GM21723 (cell line): ENCODE results near the gene CHADL.

Source experiments
- ATAC-seq: cut with Tn5 transposase; IDR thresholded peaks from one replicate; pipeline ENCODE4 v1.9.1; 2021; ENCODE audit warnings: mild to moderate bottlenecking, moderate library complexity; ENCODE audit not compliant: unreplicated experiment

The CHADL gene

DNA sequence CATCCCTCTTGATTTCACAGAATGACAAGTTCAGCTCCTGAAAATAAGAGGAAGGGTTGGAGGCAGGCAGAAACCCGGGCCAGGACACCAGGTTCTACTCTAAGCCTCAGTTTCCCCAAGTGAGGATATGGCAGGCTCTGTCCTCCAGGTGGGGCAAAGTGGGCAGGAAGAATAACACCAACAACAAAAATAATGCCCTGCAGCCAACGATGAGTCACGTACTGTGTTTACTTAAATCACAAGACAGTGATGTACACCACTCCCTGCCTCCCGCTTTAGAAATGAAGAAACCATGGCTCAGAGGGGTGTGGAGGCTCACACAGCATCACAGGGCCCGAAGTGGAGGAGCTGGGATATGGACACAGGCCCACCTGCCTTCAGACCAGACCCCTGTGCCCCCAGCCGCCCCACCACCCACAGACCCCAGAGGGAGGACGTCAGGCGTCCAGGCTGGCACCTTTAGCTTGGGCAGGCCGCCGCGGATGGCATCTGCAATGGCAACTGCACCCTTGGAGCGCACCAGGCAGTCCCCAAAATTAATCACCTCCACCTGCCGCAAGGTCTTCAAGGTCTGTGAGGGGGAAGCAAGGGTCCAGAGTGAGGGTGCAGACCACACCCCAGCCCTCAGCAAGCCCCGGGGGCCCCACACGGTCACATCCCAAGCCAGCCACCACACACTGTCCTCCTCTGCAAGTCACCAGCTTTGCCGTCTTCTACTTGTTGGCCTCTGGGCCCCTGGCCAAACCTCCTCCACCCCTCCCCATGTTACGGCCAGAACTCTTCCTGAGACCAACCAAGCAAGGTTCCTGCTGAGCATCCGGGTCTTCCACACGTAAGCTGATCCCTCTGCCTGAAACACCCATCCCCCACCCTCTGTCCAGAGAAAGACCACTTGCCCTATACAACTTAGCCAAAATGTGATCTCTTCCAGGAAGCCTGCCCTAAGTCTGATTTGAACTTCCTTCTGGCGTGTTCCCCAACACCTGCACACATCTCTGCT lies 15.8 kb upstream of the CHADL start:
- ATAC-seq, result no peak

DNA sequence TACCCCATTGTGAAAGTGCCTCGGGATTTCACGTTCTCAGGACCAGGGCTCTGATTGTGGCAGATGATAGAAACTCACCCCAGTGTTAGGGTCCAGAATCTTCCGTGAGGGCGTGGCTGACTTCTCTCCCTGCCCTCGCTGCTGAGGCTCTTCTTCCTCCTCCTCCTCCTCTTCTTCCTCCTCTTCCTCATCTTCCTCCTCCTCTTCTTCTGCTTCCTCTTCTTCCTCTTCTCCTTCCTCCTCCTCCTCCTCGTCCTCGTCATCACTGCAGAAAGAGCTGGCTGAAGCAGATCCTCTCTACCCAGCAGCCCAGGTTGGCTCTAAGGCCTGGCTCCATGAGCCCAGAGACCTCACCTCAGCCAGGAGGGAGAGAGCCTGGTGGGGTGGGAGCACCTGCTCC lies 13.5 kb upstream of the CHADL start:
- ATAC-seq, result no peak

DNA sequence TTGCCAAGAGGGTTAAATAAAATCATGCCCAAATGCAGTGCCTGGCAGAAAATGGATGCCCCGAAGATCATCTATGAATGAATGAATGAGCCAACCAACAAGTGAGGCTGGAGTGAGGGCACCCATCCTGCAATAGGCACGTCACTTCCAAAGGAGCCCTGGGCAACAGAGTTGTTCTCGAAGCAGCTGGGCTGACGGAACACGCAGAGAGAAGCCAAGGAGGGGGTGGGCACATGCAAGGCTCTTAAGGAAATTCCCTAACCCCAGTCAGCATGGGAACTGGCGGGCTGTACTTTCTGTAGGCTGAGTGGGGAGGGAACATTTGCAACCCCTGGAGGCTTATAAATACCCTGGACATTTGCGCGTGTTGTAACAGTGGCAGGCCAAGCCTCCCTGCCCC lies 11.6 kb upstream of the CHADL start:
- no peak for ATAC-seq

DNA sequence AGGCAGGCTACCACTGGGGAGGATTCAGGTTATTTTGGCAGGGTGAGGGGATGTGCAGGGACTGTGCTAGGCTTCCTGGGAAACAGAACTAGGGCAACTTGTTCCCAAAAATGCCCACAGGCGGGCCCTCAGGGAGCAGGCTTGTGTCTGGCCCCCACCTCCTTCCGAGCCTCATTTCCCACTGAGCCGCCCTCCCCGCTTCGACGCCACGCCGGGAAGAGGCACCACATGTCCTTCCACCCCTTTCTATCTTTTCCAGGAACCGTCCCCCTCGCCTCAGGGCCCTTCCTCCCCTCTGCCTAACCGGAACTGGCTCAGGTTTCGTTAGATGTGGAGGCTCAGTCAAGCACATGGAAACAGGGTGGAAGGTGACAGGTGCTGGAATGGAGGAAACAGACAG lies 9.4 kb upstream of the CHADL start:
- no peak for ATAC-seq

DNA sequence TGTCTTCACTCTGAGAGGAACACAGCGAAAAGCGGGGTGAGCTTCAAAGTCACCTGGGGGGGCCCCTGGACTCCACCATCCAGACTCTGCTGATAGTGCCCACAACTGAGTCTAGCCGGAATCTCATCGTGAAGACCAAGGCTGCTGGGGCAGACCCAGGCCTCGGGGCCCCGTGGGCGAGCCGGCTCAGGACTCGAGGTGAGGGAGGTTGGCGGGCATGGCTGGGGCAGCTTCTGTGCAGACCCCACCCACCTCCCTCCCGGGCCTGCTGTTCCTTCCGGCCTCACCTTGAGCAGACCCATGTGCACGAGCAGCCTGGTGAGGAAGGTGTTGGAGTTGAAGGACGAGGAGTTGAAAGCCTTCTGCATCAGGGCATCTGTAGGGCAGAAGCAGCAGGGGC lies 8.7 kb upstream of the CHADL start:
- no peak for ATAC-seq

DNA sequence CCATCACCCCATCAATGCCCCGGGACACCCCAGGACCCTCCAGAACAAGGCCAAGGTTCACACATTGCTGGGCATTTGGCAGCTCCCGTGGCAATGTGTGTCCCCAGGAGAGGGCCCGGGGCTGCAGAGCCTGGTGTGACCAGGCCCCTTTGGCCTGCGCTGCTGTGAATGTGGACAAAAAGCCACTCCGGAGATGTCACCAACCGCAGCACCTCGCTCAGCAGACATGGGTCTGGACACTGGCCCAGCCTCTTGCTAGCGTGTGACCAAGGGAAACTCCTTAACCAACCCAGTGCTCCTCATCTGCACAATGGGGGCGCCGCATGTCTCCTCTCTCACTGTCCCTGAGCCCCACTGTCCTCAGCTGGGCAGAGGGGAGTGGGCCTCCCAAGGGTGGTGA lies 8.0 kb upstream of the CHADL start:
- no peak for ATAC-seq

DNA sequence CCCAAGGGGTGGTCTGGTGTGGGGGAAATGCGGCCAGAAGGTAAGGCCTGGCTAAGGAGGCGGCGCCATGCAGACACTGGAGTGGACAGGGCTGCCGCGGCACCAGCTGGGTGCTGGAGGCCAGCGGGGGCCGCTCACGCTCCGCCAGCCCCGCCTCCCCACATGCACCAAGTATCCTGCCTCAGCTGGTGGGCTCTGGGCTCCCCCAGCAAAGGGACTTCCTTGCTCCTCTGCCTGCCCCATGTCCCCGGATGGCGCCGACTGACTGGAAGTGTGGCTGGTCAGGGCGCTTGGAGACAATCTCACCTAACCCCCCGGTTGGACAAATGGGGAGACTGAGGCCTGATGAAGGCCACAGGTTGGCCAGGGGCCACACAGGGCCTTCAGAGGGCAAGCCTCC lies 7.6 kb upstream of the CHADL start:
- no peak for ATAC-seq

DNA sequence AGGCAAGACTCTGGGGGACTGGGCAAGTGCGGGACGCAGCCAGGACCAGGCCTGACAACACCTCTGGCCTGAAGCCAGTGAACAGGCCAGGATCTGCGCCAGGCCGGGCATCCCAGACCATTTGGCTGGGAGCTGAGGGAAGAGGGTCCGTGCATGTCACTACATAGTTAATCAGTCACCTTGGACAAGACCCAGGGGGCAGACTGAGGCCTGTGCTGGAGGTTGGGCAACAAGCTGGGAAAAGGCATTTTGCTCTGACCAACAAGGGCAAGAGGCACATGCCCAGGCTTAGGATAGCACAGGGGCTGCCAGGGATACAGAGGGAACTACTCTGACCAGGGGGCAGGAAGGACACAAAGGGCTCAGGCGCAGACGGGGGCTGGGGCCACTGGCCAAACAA lies 7.0 kb upstream of the CHADL start:
- ATAC-seq, result no peak

DNA sequence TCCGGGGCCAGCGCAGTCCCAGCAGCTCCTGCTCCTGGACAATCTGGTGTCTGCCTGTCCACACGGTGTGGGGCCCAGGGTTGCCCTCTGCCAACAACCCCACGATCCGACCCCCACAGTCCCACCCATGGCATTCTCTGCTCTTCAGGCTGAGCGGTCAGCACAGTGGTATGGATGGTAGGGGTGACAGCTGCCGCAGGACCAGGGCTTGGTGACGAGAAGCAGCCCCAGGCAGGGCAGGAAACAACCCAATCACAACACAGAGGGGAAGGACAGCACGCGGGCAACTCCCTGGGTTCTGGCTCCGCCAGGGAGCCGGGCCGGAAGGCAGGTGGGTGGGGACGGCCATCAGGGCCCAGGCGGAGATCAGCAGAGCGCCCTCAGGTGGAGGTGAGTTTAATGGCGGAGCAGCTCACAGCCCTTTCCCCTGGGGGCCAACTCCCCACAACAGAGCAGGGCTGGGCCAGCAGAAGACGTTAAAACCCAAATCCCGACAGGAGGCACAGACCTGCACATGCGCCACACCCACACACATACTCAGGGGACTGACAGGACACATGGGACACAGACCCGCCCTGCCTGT lies 5.3 kb upstream of the CHADL start:
- ATAC-seq, result no peak

DNA sequence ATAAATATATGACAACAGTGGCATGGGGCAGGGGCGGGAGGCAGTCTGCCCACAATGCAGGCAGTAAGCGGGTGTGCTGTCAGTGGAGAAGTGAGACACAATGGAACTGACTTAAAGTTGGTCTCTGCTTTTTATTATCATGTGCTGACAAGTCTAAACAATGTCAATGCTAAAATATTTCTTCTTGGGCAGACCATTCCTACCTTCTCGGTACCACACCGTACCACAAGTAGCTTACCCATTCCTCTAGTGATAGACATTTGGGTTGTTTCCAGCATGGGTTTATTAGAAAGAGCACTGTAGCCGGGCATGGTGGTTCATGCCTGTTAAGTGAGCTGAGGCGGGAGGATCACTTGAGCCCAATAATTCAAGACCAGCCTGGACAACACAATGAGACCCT lies 2.6 kb upstream of the CHADL start:
- no peak for ATAC-seq

DNA sequence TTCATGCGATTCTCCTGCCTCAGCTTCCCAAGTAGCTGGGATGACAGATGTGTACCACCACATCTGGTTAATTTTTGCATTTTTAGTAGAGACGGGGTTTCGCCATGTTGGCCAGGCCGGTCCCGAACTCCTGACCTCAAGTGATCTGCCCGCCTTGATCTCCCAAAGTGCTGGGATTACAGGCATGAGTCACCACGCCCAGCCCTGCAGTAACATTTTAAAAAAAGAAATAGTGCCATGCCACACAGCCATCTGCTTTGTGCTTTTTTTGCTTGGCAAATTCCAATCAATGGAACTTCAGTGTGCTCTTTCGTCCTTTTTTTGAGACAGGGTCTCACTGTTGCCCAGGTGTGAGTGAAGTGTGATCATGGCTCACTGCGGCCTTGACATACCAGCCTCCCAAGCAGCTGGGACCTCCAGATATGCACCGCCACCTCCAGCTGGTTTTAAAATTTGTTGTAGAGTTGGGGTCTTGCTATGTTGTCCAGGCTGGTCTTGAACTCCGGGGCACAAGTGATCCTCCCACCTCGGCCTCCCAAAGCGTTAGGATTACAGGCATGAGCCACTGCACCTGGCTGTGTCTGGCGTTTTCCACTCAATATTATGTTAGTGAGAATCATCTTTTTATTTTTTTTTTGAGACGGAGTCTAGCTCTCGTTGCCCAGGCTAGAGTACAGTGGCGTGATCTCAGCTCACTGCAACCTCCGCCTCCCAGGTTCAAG lies 1.8 kb upstream of the CHADL start:
- ATAC-seq, result no peak

DNA sequence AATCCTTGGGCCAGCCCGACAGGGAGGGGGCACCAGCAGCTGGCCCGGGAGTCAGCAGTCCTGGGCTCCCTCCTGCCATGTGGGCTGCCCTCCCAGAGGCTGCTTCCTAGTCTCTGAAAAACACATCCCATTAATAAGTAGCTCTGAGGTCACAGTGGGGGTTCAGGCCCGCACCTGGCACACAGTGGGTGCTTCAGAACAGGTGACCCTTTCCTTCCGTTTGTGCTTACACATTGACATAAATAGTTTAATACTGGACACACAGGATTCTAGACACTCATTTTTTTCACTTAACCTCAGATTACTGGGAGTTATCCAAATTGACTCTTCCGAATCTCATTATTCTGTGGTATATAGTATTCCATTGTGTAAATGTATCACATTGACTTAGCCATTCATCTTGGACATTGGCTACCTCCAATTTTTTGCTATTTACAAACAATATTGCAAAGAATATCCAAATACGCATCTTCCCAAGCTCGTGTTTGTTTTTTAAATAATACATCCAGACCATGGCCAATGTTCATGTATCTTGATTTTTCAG lies 474 bp upstream of the CHADL start:
- no peak for ATAC-seq

DNA sequence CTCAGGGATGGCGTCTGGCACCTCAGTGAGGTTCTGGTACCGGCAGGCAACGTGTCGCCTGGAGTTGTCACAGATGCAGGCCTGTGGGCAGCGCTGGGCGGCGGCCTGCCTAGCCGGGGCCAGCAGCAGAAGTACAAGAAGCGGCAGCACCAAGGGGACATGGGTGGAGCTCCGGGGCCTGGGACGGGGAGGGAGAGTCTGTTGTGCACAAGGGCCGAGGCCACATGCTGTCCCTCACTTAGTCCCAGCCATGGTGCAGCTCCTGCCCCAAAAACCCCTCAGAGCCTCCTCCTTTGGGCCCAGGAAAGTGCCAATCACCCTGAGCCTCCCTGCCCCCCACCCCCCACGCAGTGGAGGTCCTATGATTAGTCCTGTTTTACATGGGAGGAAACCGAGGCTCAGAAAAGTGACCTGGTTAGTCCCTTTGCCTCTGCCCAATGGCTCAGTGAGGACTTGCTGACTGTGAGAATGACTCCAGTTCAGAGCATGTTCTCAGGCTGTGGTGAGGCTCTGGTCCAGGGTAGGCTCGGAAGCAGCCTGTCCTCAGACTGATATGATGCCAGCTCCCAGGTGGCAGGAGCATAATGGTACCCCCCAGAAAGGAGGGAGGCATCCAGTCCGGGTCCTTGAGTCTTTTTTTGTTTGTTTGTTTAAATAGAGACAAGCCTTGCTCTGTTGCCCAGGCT lies 1.1 kb downstream of the CHADL start:
- no peak for ATAC-seq

DNA sequence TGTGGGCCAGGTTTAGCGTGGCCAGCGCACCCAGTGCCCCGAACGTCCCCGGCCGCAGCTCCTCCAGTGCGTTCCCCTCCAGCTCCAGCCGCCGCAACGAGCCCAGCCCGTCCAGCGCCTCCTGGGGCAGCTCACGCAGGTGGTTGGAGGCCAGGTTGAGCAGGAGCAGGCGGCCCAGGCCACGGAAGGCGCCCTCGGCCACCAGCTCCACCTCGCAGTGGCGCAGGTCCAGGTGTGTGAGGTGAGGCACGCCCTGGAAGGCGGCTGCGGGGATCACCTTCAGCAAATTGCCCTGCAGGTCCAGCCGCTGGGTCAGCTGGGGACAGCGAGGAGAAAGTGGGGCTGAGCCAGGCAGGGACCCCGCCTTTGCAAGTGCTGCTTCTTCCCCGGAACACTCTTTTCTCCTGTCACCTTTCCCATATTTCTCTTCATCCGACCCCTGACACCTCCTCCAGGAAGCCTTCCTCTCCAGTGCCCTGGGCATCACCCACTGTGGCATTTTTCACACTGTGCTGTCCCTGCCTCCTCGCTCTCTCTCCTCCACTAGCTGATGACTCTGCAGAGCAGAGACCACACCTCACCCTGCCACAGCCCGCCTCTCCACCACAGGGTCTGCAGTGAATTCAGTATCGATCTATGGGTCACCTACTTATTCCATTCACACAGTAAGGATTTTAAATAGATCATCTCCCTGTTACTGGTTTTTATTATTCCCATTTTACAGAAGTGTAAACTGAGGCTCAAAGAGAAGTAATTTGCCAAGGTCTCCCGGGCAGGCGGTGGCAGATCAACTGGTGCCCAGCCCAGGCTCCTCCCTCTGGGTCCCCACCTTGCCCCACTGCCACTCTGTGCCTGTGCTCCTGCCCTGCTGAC lies 1.9 kb downstream of the CHADL start:
- ATAC-seq, result no peak

DNA sequence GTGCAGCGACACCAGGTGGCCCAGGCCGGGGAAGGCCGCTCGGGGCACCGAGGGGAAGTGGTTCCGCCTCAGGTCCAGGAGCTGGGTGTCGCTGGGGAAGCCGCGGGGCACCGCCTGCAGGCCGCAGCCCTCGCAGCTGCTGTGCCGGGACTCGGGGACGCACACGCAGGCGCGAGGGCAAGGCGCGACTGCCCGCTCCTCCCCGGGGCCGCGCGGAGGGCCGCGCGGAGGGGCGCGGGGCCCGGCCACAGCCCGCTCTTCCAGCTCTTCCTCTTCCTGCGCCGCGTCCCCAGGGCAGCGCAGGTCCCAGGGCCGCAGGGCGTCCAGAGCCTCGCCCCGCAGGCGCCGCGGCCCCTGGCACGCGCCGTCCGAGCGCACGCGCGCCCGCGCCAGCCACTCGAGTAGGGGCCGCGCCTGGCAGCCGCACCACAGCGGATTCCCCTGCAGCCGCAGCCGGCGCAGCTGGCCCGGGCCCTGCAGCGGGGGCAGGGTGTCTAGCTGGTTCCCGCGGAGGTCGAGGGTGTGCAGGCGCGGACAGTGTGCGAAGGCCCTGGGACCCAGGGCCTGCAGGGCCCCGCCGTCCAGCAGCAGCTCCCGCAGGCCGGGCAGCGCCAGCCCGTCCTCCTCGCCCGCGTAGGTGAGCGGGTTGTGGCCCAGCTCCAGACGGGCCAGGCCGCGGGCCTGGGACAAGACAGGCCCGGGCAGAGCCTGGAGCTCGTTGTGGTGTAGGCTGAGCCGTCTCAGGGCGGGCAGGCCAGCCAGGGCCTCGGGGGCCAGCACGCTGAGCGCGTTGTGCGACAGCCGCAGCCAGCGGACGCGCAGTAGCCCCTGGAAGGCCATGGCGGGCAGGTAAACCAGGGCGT lies 2.8 kb downstream of the CHADL start:
- peak; percentile 77 for ATAC-seq

DNA sequence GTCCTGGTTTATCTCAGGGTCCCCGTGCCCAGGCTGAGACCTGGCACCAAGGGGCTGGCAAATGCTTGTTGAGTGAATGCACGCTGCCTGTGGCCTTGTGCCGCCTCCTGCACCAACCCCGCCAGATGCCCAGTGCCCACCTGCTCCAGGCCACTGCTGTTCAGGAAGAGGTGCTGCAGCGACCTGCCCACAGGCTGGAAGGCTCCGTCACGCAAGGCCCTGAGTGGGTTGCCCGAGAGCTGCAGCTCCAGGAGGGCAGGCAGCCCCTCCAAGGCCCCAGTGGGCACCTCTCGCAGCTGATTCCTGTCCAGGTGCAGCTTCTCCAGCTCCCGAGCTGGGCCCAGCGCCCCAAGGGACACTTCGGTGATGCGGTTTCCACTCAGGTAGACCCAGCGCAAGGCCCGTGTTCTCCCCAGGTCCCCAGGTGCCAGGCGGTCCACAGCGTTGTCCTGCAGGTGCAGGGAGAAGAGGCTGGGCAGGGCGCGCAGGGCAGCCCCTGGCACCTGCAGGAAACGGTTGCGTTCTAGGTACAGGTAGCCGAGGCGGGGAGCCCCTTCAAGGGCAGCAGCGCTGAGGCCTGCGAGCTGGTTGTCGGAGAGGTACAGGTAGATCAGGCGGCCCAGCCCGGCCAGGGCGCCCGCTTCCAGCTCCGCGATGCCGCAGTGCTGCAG lies 3.6 kb downstream of the CHADL start:
- no peak for ATAC-seq

DNA sequence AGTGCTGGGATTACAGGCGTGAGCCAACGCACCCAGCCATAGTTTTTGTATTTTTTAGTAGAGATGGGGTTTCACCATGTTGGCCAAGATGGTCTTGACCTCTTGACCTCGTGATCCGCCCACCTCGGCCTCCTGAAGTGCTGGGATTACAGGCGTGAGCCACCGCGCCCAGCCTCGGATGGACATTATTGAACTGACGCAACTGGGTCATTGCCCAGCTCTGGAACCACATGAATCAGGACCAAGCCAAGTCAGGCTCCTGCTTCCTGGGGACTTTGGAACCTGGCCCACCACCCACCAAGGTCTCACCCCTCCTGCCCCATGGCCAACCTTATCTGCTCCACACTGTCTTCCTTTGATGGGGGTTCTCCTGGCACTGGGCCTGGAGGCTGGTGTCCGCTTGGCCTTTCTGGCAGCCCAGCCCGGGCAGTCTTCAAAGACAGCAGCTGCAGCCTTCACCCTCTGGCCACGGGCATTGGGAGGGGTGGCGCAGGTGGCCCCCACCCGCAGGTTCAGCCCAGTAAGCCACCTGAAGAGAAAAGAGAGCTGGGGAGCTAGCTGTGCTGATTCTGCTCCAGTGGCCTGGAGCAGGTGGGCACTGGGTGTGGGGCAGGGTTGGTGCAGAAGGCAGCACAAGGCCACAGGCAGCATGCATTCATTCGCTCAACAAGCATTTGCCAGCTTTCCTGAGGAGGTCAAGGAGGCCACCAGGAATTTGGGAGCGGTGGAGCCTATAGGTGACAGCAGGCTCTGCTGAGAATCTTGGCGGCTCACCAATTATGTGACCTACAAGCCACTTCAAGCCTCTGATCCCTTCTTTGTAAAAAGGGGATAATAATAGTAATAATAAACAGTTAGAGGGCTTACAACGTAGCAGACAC lies 5.7 kb downstream of the CHADL start:
- ATAC-seq, result no peak

DNA sequence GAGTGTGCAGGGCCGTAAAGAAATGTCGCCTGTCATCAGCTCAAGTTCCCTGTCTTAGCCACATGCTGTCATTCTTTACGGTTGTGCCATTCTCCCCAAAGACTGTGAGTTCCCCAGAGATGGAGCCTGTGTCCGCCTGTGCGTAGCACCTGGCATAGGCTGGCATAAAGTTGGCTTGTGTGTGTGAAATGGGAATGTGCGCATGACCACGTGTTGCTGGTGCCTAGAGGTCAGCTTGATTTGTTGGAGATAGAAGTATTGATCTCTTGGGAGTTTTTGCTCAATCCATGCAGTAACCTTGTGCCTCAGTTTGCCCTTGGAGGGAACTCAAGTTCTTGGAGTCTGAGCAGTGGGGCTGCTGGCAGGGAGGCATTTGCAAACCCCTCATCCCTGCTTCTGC lies 9.4 kb downstream of the CHADL start:
- no peak for ATAC-seq
